GM18505 (cell line): Measurements from ENCODE around the gene NF1.

Experiments used
- ATAC-seq: cut with Tn5 transposase; IDR thresholded peaks from one replicate; pipeline ENCODE4 v1.9.1; 2021; ENCODE audit not compliant: unreplicated experiment
- POLR2A ChIP-seq: IDR thresholded peaks from 4 replicates; pipeline ENCODE4 v1.6.1; 2011; ENCODE audit warnings: borderline replicate concordance; ENCODE audit not compliant: insufficient read depth, insufficient read length; ENCODE audit errors: extremely low read depth

Gene NF1

DNA sequence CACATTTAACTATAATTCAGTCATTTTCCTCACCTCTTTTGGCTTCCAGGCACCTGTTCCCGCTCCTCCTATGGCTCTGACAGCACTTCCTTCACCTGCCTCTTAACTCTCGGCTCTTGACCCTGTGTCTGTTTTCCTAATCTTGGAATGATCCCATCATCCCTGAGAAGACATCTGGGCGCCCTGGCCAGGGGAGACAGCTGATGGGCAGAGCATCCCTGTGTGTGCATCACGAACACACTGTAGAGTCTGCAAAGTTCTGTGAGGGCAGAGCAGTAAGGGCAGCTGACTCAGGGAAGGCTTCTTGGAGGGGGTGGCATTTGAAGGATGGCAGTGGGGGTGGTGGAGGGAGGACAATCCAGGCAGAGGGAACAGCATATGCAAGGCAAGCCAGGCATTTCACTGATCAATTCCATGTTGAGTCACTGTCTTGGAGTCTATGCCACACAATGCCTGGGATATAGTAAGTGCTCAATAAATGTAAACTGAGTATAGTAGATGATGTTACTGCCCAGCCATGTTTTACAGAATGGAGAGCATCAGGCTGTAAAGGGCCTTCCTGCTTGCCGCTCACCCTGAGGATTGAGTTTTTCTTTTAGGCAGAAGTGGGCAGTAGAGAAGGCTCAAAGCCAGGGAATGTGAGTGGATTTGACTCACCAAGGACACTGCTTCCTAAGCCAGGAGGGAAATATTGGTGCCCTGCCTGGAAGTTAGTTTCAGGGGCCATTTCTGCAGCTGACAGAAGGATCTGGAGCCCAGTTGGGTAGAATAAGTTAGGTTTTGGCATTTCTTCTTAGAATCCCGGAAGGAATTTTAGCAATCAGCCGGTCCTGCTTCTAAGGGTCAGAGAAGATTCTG is 290.9 kb downstream of the NF1 start:
- ATAC-seq = no peak
- TF ChIP-seq POLR2A = no peak

DNA sequence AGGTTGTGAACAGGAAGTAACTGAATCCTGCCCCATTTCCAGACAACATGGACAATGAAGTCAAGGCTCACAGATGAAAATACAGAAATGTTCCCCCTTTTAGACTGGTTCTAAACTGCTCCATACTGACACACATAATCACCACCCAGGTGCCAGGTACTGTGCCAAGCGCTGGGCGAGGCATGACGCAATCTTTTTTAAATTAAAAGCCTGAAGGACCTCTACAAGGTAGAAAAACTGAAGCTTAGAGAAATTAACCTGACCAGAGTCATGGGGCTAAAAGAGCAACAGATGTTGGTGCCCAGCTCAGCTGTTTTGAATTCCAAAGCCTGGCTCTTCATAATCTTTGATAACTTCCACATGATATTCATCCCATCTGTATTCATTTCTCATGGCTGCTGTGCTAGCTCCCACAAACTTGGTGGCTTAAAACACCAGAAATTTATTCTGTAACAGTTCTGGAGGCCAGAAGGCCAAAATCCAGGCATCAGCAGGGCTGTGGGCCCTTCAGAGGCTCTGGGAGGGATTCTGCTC is 291.8 kb downstream of the NF1 start:
- TF ChIP-seq POLR2A = no peak
- no peak for ATAC-seq

DNA sequence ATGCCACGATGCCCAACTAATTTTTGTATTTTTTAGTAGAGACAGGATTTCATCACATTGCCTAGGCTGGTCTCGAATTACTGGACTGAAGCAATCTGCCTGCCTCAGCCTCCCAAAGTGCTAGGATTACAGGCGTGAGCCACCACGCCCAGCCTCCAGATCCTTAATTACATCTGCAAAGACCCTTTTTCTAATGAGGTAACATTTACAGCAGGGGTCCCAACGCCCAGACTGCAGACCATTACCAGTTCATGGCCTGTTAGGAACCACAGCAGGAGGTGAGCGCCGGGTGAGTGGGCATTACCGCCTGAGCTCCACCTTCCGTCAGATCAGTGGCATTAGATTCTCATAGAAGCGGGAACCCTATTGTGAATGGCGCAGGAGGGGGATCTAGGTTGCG is 292.7 kb downstream of the NF1 start:
- no peak for TF ChIP-seq POLR2A
- no peak for ATAC-seq

DNA sequence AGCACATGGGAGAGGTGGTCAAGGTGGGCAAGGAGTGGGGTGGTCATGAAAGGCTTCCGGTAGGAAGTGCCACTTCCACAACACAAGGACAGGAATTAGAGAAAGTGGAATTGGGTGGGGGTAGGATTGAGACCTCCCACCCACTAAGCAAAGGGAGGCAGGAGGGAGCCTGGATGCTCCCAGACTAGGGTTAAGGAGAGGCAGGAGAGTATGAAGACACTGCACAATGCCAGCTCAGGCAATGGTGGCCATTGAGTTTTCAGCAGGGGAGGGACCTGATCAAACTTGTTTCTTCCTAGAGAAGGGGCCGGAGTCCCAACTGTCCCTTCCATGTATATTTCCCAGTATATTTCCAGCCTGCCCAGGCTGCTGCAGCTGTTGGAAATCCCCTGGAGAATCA is 293.6 kb downstream of the NF1 start:
- TF ChIP-seq POLR2A = no peak
- ATAC-seq = no peak

DNA sequence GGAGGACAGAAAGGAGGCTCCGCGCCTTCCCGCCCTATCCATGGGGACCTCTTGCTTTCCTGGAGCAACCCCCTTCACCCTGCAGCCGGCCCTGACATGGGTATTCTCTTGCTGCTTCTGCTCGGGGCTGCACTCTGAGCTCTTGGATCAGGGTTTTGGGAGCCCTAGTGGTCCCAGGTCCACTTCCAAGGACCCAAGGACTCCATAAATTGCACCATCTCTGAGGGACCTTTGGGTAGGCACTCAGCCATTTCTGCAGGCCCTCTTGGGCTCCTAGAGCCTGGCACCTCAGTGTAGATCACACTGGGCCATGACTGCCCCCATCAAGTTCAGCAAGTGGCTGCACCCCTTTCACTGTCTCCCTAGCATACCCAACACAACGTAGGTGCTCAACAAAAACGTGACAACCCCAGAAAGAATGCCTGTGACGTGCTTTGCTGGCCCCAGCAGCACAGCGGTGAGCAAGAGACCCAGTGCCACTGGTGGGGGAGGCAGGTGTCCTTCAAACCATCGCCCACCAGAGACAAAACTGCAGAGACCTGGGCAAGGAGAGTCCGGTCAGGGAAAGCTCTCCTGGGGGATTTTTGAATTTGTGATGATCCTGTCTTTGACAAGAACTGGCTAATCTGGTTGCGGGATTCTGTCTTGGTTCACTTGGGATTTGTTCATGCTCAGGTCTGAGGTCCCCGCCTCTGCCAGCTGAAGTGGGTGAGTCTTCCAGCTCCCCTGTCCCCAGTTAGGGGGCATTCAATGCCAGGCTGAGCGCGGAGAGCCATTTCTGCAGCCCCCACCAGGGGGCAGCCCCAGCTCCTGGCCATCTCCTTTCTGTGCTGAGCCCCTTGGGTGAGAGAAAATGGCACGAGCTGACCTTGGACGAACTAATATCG is 294.2 kb downstream of the NF1 start:
- no peak for ATAC-seq
- no peak for TF ChIP-seq POLR2A

DNA sequence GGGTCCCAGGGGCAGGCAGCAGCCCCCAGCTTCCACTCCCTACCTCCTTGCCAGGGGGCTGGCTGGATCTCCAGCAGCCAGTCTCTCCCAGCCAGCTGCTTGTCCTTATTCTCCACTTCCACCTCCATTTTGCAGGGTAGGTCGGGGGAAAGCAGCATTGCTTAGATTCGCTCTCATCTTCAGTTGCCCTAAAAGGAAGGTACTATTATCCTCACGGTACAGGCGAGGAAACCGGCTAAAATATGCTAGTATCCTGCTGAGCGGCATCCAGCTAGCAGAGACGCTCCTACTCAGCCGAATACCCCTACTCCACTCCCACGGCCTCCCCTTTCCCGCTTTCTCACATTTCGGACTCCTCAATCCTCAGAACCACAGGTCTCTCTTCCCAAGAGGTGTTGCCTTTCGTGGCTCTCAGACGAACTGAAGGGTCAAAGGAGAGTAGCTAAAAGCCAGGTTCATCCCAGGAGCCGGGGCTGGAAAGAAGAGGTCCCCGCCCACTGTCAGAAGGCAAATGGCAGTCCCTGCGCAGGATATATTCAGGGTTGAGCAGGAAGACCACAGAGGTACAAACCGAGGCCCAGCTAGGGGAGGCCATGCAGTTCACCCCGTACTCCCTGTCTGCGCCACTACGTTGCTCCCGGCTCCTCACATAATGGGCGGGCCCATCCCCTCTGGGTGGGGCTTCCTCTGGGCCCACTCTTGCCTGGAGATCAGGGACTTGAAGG is 295.0 kb downstream of the NF1 start:
- no peak for ATAC-seq
- no peak for TF ChIP-seq POLR2A

DNA sequence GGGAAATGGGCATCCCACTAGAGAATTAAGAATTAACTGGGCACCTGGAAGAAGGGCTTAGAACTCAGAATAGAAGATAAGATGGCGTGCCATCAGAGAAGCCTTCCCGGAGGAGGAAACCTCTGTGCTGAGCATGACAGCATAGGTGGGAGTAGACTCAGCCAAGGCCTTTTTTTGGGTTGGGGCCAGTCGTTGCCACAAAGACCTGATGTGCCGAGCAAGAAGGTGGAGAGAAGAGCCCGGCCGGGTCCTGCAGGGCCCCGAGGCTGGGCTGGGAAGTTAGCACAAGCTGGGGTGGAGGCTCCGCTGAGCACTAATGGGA is 295.6 kb downstream of the NF1 start:
- TF ChIP-seq POLR2A = no peak
- no peak for ATAC-seq

DNA sequence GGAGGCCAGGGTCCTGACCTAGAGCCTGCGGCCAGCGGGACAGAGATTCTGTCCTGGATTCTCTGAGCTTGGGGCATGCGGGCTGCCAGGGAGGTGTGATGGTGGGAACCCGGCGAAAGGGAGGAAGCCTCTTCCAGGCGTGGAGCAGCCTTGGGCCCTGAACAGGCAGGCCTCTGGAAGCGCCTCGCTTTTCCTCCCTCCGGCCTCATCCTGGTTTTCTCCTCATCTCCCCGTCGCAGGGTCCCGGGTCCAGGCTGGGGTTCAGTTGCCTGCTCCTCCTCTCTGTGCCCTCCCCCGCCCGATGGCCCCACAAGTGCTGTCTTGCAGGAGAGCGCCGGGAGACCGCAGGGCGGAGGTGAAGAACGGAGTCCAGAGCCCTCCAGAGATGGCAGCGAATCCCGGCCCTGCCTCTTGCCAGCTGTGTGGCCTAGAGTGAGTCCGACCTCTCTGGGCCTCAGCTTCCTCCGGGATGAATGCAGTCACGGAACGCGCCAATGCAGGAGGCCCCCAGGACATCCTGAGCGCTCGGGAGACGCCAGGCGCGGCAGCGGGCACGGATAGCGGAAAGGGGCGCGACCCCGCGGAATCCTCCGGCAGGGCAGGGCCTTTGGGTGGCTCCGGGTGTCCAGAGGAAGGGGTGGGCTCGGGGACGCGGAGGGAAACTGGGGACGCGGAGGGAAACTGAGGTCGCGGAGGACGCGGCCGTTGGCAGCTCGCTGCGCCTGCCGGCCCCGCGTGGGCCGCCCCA is 296.1 kb downstream of the NF1 start:
- TF ChIP-seq POLR2A = no peak
- ATAC-seq = no peak

DNA sequence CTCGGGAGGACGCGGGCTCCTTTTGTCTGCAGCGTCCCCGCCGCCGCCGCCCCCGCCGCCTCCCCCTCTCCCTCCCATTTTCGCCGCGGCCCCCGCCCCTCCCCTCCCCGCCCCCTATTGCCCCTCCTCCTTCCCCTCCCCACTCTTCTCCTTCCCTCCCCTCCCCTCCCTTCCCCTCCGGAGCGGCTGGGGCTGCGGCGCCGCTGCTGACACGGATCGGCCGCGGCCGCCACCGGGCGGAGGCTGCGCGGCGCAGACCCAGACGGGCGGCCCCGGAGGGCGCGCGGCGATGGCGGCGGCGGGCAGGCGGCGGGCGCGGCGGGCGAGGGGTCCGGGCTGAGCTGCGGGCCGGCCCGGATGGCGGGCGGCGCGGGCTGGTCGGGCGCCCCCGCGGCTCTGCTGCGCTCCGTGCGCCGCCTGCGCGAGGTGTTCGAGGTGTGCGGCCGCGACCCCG is 296.7 kb downstream of the NF1 start, which contains the start of gene RAB11FIP4:
TSS of gene RAB11FIP4 (plus strand) at position 180 of the 454 bp plus-strand sequence. CDS start at position 358, 178 bp downstream.
- ATAC-seq = no peak
- TF ChIP-seq POLR2A = no peak

DNA sequence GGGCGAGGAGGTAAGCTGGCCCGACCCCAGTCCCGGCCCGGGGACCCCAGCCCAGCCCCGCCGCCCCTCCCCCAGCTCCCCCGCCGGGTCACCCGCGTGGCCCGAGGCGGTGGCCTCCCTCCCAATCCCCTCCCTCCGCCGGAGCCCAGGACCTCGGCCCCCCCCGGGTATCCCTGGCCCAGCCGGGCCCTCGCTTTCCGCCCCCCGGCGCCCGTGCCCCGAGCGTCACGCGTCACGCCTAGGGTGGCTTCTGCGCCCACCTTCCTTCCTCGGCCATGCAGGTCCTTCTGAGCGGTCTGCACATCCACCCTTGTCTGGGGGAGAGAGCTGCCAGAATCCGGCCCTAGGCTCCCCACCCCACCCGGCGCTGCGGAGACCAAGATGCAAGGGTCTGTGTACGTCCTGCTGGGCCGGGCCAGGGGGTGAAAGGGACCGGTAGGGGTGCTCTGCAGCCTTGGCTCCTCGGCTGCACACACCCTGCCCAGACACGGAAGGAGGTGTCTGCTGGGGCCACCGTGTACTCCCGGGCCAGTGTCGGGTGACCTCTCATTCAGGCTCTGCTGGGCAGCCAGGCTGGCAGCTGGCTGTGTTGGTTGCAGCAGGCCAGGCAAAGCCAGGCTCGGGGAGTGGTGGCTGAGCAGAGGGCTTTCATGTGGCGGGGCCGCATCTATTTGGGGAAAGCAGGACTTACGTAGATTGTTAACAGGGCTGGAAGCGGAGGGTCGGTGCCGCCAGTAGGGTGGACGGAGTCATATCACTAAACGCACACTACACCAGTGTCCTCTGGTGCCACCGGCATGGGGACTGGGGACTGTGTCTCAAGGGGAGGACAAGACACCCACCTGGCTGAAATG is 297.5 kb downstream of the NF1 start:
- ATAC-seq = no peak
- no peak for TF ChIP-seq POLR2A

DNA sequence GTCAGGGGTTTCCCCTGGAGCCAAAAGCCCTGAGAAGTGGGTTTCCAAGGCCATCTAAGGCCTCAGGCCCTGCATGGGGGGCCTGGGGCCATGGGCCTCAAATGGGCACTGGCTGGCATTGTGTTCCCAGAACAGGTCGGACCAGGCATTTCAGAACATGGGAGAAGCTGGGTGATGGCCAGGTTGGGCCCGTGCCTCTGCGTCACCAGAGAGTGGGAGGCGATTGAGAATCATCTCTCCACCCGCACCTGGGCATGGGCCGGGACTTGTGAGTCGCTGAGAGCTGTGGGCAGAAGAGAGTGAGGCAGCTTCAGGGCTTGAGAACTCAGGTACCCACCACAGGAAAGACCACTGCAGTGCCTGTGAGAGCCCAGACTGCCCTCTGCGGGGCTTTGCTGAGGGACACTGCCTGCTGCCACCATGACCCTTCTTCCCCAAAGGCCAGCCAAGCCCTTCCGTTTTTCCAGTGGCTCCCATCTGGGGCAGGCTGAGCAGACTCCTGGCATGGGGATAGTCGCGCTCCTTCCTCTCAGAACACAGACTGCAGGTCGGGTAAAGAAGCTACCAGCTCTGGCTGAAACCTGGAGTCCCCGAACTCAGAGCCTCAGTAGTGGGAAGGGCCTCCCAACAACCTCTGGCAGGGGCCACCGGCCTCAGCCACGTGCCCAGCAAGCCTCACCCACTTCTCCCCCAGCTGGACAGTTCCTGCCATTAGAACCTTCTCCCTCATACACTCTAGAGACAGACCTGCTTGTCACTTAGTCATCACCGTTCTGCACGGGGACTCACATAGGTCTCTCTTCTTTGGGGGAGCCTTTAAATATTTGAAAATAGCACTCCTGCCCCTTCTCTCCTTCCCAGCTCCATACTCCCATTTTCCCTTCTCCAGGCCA is 298.3 kb downstream of the NF1 start:
- TF ChIP-seq POLR2A = no peak
- ATAC-seq = no peak
